ENCODE measurements around the gene NRCAM.
A peak's percentile ranks its signal among the peaks of the same experiment; 100 is the strongest.

The NRCAM gene

GRCh38 chr7:108157606-108158335 lies 298.5 kb downstream of the NRCAM start:
- no peak for DNase-seq (ENCODE audit: low read depth in 2 of 2)

GRCh38 chr7:108156897-108157605 lies 299.2 kb downstream of the NRCAM start:
- DNase-seq (ENCODE audit: low read depth in 2 of 2), result no peak

DNA sequence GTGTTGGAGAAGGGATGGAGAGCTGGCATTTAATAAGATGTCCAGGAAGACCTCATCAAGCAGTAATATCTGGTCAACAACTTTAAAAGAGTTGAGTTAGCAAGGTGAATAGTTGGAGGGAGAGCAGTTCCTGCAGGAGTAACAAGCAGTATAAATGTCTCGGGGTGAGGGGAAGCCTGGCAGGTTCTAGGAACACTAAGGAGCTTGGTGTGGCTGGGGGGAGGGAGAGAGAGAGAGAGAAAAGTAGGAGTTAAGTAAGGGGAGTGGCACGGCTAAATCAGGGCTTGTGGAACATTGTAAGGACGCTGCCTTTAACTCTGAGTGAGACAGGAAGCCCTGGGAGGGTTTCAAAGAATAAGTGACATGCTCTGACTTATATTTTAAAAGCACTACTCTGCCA lies 304.0 kb downstream of the NRCAM start:
- DNase-seq (ENCODE audit: low read depth in 2 of 2), result no peak

DNA sequence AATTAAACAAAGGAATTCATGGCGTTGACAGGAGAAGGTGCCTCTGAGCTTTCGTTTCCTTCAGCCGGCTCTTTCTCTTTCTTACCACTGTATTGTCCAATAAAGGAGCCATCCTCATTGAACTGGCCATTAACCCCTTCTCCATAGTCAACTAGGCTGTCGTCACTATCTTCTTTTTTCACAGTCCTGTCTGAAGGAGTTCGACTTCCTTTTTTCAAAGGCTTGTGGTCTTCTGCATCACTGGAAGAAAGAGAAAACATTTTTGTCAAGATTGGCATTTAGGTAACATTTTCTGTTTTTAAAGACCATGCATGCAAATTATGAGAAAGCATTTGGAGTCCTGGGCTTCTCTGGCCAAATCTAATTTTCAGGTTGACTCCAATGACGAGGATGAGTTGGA lies 306.3 kb downstream of the NRCAM start:
- DNase-seq (ENCODE audit: low read depth in 2 of 2), result no peak

- DNase-seq (ENCODE audit: low read depth in 2 of 2), result no peak
Observed at GRCh38 chr7:108149119-108149518, 307.1 kb downstream of the NRCAM start.

GRCh38 chr7:108147031-108147563 lies 309.1 kb downstream of the NRCAM start:
- DNase-seq (ENCODE audit: low read depth in 2 of 2), result no peak

- peak in 1 of 2 donors; percentile 5 for DNase-seq (ENCODE audit: low read depth in 2 of 2)
Observed at GRCh38 chr7:108146070-108146842, 310.0 kb downstream of the NRCAM start.

DNA sequence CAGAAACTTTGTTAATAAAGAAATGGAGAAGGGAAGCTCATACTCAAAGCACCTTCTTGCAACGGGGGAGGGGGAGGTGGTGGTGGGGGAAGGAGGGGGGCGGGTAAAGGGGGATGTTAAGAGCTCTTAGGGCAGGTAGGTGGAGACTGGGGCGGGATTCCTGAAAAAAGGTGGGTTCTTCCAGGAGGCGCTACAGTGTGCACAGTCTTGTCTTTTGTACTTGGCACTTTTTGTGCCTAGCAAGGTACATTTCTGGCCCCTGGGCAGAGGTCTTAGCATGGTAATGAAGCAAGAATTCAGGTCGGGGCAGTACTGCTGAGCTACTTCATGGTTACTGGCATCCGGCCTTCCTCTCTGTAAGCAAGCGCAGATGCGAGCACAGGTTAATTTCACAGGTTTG lies 310.8 kb downstream of the NRCAM start:
- no peak for DNase-seq (ENCODE audit: low read depth in 2 of 2)

GRCh38 chr7:108144931-108145330 lies 311.3 kb downstream of the NRCAM start:
- DNase-seq (ENCODE audit: low read depth in 2 of 2), result no peak

- no peak for DNase-seq (ENCODE audit: low read depth in 2 of 2)
Observed at GRCh38 chr7:108143658-108144420, 312.4 kb downstream of the NRCAM start.

- no peak for DNase-seq (ENCODE audit: low read depth in 2 of 2)
Observed at GRCh38 chr7:108142675-108143259, 313.5 kb downstream of the NRCAM start.

- DNase-seq (ENCODE audit: low read depth in 2 of 2), result no peak
Observed at GRCh38 chr7:108142180-108142579, 314.1 kb downstream of the NRCAM start.

DNA sequence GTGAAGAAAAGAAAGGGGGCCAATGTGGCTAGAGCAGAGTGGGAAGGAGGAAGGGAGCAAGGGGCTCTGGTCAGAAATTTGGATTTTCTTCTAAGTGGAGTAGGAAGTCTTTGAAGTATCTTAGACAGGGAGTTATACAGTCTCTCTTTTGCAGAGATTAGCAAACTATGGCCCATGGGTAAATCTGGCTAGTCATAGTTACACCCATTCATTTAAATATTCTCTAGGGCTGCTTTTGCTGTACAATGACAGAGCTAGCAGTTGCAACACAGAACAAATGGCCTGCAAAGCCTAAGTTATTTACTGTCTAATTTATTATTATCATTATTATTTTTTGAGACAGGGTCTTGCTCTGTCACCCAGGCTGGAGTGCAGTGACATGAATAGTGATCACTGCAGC lies 315.6 kb downstream of the NRCAM start:
- no peak for DNase-seq (ENCODE audit: low read depth in 2 of 2)

- DNase-seq (ENCODE audit: low read depth in 2 of 2), result no peak
Observed at GRCh38 chr7:108138911-108139310, 317.3 kb downstream of the NRCAM start.

GRCh38 chr7:108137993-108138392 lies 318.2 kb downstream of the NRCAM start:
- no peak for DNase-seq (ENCODE audit: low read depth in 2 of 2)

DNA sequence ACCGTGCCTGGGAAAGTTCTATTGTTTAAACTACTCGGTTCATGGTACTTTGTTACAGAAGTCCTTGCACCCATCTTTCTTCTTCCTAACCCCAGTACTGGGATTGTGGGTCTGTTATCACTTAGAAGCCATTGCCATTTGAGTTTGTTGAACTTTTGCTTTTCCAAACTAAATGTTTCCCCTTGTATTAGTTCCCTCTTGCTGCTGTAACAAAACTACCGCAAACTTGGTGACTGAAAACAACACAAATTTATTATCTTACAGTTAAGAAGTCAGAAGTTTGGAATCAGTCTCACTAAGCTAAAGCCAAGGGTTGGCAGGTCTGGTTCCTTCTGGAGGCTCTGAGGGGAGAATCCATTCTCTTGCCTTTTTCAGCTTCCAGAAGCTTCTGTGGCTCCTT lies 319.2 kb downstream of the NRCAM start:
- no peak for DNase-seq (ENCODE audit: low read depth in 2 of 2)

DNA sequence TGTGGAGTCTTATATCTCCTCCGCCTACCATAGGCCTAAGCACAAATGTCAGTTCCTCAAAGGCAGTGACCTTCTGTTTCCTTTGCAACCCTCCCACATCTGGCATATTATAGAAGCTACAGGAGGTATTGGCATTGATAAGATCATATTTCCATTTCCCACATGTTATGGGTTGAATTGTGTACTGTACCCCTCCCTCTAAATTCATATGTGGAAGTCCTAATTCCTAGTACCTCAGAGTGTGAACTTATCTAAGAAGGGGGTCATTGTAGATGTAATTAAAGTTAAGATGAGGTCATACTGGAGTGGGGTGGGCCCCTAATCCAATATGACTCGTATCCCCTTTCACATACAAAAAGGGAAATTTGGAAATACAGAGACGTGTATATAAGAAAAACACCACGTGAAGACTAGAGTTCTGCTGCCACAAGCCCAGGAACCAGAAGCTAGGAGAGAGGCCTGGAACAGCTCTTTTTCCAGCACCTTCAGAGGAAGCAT lies 320.0 kb downstream of the NRCAM start:
- no peak for DNase-seq (ENCODE audit: low read depth in 2 of 2)

GRCh38 chr7:108135446-108136190 lies 320.6 kb downstream of the NRCAM start:
- DNase-seq (ENCODE audit: low read depth in 2 of 2), result no peak

GRCh38 chr7:108134486-108134885 lies 321.8 kb downstream of the NRCAM start:
- no peak for DNase-seq (ENCODE audit: low read depth in 2 of 2)

DNA sequence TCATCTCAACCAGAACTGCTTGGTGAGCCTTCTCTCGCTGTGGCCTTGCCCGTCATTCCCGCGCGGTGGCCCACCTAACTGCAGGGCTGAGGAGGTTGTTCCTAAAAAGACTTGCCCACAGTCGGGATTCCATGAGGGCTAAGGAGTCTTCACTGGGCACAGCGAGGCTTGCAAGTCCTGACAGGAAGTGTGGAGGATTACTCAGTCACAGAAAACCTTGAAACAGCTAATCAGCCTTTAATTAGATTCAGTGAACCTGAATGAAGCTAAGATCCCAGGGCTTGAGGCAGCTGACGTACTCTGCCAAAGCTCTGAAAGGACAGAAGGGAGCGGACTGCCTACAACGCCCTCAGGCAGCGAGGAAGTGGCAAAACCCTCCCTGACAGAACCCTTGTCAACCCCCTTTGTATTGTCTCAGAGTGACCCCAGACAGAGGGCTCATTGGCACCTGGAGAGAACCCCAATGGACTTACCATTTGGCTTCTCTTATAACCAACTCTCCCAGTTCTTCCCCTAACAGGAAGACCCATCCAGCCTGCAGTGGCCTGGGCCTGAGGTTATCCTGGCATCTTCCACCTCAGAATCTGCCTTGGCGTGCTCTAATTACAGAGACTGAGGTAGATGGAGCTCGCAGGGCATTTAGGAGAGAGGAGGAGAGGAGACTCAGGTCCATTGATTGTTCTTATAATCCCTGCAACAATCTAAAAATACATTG lies 323.5 kb downstream of the NRCAM start:
- no peak for DNase-seq (ENCODE audit: low read depth in 2 of 2)

All from stimulated activated CD4-positive, alpha-beta T cell treated with anti-CD3 and anti-CD28 coated beads, Interleukin-1b, Interleukin-23, amount 100 ng/mL, for 4 hours (primary cell).